Heart left ventricle (tissue), 16 donors: ENCODE measurements around the gene SMPD2. TPM values are rescaled to one million over a fixed set of nuclear protein-coding genes. Genes with fewer than 3 reads are reported as not detected.

Source experiments
- ATAC-seq, 4 donors: fragments of 200-7000 bp; cut with Tn5 transposase; one replicate each; pipeline ENCODE4 v1.9.1; 2020 to 2022; ENCODE audit warnings: moderate library complexity in 4 of 4, mild to moderate bottlenecking in 3 of 4, moderate number of reproducible peaks in 1 of 4
- DNase-seq, 5 donors: peaks; one replicate each; pipeline ENCODE4 v3.0.0-alpha.2; 2020
- H3K27ac ChIP-seq, 12 donors: fragments of 200-600 bp; sonication (generic) in 4 of 12; one replicate each; pipeline versions ENCODE4 v1.5.0 to v1.8.0; 2016 to 2022; ENCODE audit warnings: mild to moderate bottlenecking in 2 of 12
- H3K27me3 ChIP-seq, 9 donors: fragments of 200-600 bp; sonication (generic) in 2 of 9; one replicate each; pipeline versions ENCODE4 v1.5.1 to v1.8.0; 2016 to 2022; ENCODE audit warnings: mild to moderate bottlenecking in 3 of 9
- H3K36me3 ChIP-seq, 9 donors: fragments of 200-600 bp; sonication (generic) in 2 of 9; one replicate each; pipeline versions ENCODE4 v1.5.0 to v1.8.0; 2018 to 2022; ENCODE audit warnings: mild to moderate bottlenecking in 2 of 9
- H3K4me1 ChIP-seq, 12 donors: fragments of 200-600 bp; sonication (generic) in 4 of 12; one replicate each; pipeline versions ENCODE4 v1.5.0 to v1.8.0; 2016 to 2022; ENCODE audit warnings: mild to moderate bottlenecking in 3 of 12
- H3K4me3 ChIP-seq, 12 donors: fragments of 200-600 bp; sonication (generic) in 4 of 12; one replicate each; pipeline versions ENCODE4 v1.5.0 to v1.8.0; 2017 to 2022; ENCODE audit warnings: mild to moderate bottlenecking in 9 of 12, moderate library complexity in 4 of 12
- H3K9me3 ChIP-seq, 12 donors: fragments of 200-600 bp; sonication (generic) in 4 of 12; one replicate each; pipeline versions ENCODE4 v1.5.0 to v1.8.0; 2016 to 2022; ENCODE audit warnings: mild to moderate bottlenecking in 1 of 12
- POLR2A ChIP-seq, 2 donors: fragments of 450-650 bp; IDR thresholded peaks; one replicate each; pipeline ENCODE4 v1.6.1; 2017; ENCODE audit warnings: antibody characterized with exemption in 2 of 2, mild to moderate bottlenecking in 2 of 2, moderate library complexity in 2 of 2
- WGBS, 4 donors: extraction: QIAGEN DNeasy Blood & Tissue Kit in 2 of 4; methylation state at CpG; one replicate each; pipeline versions ENCODE4 v1.1.5 to v1.1.7; 2013 to 2018; 5-methylcytosine and 5-hydroxymethylcytosine counted together
- intact Hi-C, 10 donors: fragments of 100-400 bp; cut with DNase I; formaldehyde crosslinking; loops; one replicate each; pipeline versions ENCODE4 v1.11.1 to v1.14.2; 2022
- polyA plus RNA-seq, 2 donors: library from polyadenylated mRNA; stranded (reverse); fragments of 200-250 nt; gene quantifications; one replicate each; pipeline ENCODE4 v1.2.3, GENCODE V29; 2013
- total RNA-seq, 9 donors: library from RNA; depleted of rRNA in 2 of 9; stranded (reverse); fragments of >200 nt in 2 of 9; fragmentation: NEBNext Ultra II Directional in 3 of 9; extraction: Animal tissue kit (Norgen Biotek cat#: 25700) in 3 of 9; gene quantifications; one replicate each; pipeline versions ENCODE4 v1.1.0 to v1.2.4, GENCODE V29; 2016 to 2023
- TF ChIP-seq, protein P1 (sequence below), 12 donors: fragments of 200-600 bp; sonication (generic) in 4 of 12; IDR thresholded peaks; one replicate each; pipeline versions ENCODE4 v1.5.0 to v1.8.0; 2018 to 2022; ENCODE audit warnings: antibody characterized with exemption in 12 of 12, mild to moderate bottlenecking in 5 of 12
- donor health status: ischemic (EF 13 %, LVEDD 7.1; RV severe dilation, severe dysfunction).
- donor health status: healthy with polysubstance abuse.
- donor health status: DM: no; HTN: yes; CAD: no.
- donor health status: DM: no; HTN: no; CAD: no.
- donor health status: ischemic (EF 25% LVEDD 6.9; RV normal size, moderate dysfunction).
- donor health status: ischemic (EF 25% LVEDD 5.7; RV mildly dilated, moderate dysfunction).
- donor health status: healthy.
- donor health status: DM: yes; HTN: yes; CAD: no.
- donor health status: ischemic (EF 35%, LVEDD 5.7; RV mildly dilated, moderate dysfunction).
- donor health status: nonischemic (EF 11% LVEDD 7.7; RV severe dilation, severe dysfunction).
- donor health status: DM: yes; HTN: yes; CAD: no.
- donor health status: PGD.
- donor health status: ischemic (EF 29% LVEDD 5.4; RV normal size, mild dysfunction).
- donor health status: nonischemic (EF 23%, LVEDD 6.1; RV moderate dilation, normal function).

Gene SMPD2
- total and polyA plus RNA-seq, 11 donors = 2.0 to 9.6 (median 4.2) TPM

DNA sequence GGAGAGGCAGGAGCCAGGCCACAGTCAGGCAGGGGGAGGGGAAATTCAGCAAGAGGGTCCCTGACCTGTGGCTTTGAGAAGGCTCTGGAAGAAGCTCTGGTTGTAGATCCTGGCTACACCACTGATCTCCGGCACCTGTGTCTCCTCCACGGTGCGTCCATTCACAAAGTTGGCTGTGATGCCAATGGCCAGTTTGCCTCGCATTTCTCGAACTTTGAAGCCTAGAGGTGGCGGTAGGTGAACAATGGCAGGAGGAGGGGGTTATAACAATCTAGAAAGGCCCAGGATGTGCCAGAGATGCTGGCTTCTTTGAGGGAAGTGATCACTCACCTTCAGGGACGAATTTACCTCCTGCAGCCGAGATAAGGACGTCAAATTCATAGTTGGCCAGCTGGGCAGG is 11.7 kb downstream of the SMPD2 start:
- no peaks in the 10 kb centered on the region for H3K9me3 ChIP-seq
- WGBS, 4 donors = 90 to 92% (median 91%) methylated on average over 9 of the region's 9 CpGs
- ATAC-seq (no peak), DNase-seq (no peak)
- TF ChIP-seq POLR2A (IDR thresholded peaks at IDR 0.05) = no peak
- TF ChIP-seq, protein P1, sequence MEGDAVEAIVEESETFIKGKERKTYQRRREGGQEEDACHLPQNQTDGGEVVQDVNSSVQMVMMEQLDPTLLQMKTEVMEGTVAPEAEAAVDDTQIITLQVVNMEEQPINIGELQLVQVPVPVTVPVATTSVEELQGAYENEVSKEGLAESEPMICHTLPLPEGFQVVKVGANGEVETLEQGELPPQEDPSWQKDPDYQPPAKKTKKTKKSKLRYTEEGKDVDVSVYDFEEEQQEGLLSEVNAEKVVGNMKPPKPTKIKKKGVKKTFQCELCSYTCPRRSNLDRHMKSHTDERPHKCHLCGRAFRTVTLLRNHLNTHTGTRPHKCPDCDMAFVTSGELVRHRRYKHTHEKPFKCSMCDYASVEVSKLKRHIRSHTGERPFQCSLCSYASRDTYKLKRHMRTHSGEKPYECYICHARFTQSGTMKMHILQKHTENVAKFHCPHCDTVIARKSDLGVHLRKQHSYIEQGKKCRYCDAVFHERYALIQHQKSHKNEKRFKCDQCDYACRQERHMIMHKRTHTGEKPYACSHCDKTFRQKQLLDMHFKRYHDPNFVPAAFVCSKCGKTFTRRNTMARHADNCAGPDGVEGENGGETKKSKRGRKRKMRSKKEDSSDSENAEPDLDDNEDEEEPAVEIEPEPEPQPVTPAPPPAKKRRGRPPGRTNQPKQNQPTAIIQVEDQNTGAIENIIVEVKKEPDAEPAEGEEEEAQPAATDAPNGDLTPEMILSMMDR (IDR thresholded peaks at IDR 0.05) = no peak
- no peak overlapping the region for H3K27ac ChIP-seq
- H3K4me1 ChIP-seq = peaks cover 0 to 38% (median 23%) of the 10 kb centered on the region in 12 donors
- no peak overlapping the region for H3K4me3 ChIP-seq
- no peaks in the 10 kb centered on the region for H3K27me3 ChIP-seq
- peaks cover 0 to 26% (median 3%) of the 10 kb centered on the region in 9 donors for H3K36me3 ChIP-seq
- intact Hi-C loops = loop anchor here in 2 of 10 donors (10.0 kb wide), 1 partner anchor 67 kb away; the partner anchor contains the start of gene CD164 (in 2 of the 2)

DNA sequence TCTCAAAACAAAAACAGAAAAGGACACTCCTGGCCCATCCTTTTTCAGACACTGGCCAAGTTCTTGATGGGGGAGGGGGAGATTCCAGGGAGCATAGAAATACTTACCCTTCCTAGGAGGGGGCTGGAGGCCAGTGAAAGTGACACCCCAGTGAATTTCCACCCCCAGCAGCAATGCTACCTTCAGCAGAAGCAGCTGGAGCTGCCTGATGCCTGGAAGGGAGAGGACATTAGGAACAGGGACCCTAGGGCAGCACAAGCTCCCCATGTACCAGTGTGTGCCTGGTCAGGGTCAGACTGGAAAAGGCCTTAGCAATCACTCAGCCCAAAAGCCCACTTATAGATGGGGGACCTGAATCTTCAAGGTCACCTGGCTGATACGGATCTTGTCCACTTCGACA is 12.6 kb downstream of the SMPD2 start:
- Histone ChIP-seq H3K4me1 (peaks cover 0 to 48% (median 26%) of the 10 kb centered on the region in 12 donors), H3K27me3 (no peaks in the 10 kb centered on the region), H3K27ac (no peak overlapping the region), H3K4me3 (no peak overlapping the region), H3K9me3 (no peaks in the 10 kb centered on the region), H3K36me3 (peaks cover 0 to 24% (median 3%) of the 10 kb centered on the region in 9 donors)
- 93 to 100% (median 95%) methylated on average over 2 of the region's 2 CpGs for WGBS, 4 donors
- intact Hi-C loops = loop anchor here in 2 of 10 donors (10.0 kb wide), 1 partner anchor 68 kb away; the partner anchor contains the start of gene CD164 (in 2 of the 2)
- TF ChIP-seq, protein P1 (IDR thresholded peaks at IDR 0.05) = no peak
- DNase-seq (no peak), ATAC-seq (no peak)

DNA sequence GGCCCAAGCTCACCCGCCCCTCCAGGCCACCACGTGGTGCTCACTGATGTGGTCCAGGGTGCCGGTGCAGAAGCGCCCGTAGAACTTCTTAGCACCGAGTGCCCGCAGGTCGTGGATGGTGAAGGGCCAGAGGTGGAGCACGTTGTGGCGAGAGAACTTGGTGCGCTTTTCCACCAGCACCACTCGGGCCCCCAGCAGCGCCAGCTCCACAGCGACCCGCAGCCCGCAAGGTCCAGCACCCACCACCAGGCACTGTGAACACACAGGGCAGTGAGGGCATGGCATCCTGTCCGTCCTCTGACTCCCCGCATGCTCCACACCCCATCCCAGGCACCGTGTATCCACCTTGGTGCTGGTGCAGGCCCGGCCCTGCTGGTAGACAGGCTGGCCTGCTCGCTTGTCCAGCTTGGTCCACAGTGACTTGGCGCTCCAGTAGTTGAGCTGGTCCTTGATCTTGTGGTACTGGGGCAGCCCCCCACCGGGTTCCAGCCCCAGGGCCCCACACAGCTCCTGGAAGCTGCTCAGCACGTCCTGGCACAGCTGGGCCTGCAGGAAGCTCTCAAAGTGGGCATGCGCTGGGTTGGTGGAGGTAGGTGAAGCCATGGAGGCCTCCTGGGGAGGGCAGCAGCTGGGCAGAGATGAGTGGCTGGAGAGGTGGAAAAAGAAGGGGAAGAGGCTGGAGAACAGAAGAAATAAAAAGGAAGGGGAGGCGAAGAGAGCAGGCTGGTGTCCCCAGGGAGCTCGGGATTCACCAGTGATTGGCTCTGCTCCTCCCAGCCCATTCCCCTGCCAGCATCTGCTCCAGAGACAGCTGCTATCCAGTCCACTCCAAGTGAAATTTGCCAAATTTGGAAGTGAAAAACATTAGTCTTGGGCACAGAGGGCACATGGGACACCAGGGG is 13.3 kb downstream of the SMPD2 start:
- Histone ChIP-seq H3K4me1 (peaks cover 0 to 55% (median 26%) of the 10 kb centered on the region in 12 donors), H3K4me3 (peak overlapping the region in 10 of 12 donors; percentile 63 to 93 (median 78)), H3K9me3 (no peaks in the 10 kb centered on the region), H3K27ac (peak overlapping the region in 10 of 12 donors; percentile 64 to 94 (median 72)), H3K27me3 (no peaks in the 10 kb centered on the region), H3K36me3 (peaks cover 0 to 24% (median 3%) of the 10 kb centered on the region in 9 donors)
- intact Hi-C loops = loop anchor here in 3 of 10 donors (2.0 to 10.0 kb wide), 2 partner anchors 25 to 69 kb away; partner anchors contain the start of gene CD164 (in 2 of the 3)
- 90 to 94% (median 94%) methylated on average over 20 to 27 of the region's 27 CpGs for WGBS, 4 donors
- ATAC-seq (no peak), DNase-seq (peak in 1 of 5 donors; percentile 57)
- TF ChIP-seq POLR2A (IDR thresholded peaks at IDR 0.05) = no peak
- TF ChIP-seq, protein P1 (IDR thresholded peaks at IDR 0.05) = no peak
